Psoas muscle (tissue), 8 donors: ENCODE measurements around the gene LBR. TPM values are rescaled to one million over a fixed set of nuclear protein-coding genes. Genes with fewer than 3 reads are reported as not detected.

ENCODE experiments used
- ATAC-seq, 4 donors: fragments of 200-7000 bp; cut with Tn5 transposase; one replicate each; pipeline ENCODE4 v1.9.1; 2020; ENCODE audit warnings: moderate library complexity in 3 of 4, mild to moderate bottlenecking in 2 of 4
- DNase-seq, 2 donors: peaks; one replicate each; pipeline ENCODE4 v3.0.0-alpha.2; 2020
- H3K27ac ChIP-seq: fragments of 200-600 bp; one replicate; pipeline ENCODE4 v1.8.0; 2022
- H3K27me3 ChIP-seq, 3 donors: fragments of 200-600 bp in 1 of 3; one replicate each; pipeline versions ENCODE4 v1.6.1 to v1.8.0; 2013 to 2022; ENCODE audit warnings: low read length in 2 of 3, mild to moderate bottlenecking in 2 of 3, moderate library complexity in 1 of 3; ENCODE audit not compliant: insufficient read depth in 3 of 3
- H3K36me3 ChIP-seq, 2 donors: fragments of 200-600 bp in 1 of 2; one replicate each; pipeline versions ENCODE4 v1.6.1 to v1.8.0; 2013 to 2022; ENCODE audit warnings: low read depth in 1 of 2, mild to moderate bottlenecking in 1 of 2, moderate library complexity in 1 of 2; ENCODE audit not compliant: insufficient read depth in 1 of 2
- H3K4me1 ChIP-seq: fragments of 200-600 bp; one replicate; pipeline ENCODE4 v1.8.0; 2022
- H3K4me3 ChIP-seq: fragments of 200-600 bp; one replicate; pipeline ENCODE4 v1.8.0; 2022; ENCODE audit warnings: mild to moderate bottlenecking
- H3K9me3 ChIP-seq: fragments of 200-600 bp; one replicate; pipeline ENCODE4 v1.8.0; 2022
- WGBS, 3 donors: extraction: QIAGEN DNeasy Blood & Tissue Kit; methylation state at CpG; one replicate each; pipeline versions ENCODE4 v1.1.6 to v1.1.7; 2013; 5-methylcytosine and 5-hydroxymethylcytosine counted together
- intact Hi-C, 2 donors: fragments of 100-400 bp; cut with DNase I; formaldehyde crosslinking; loops; one replicate each; pipeline versions ENCODE4 v1.11.0 to v1.14.2; 2022
- polyA plus RNA-seq, 3 donors: library from polyadenylated mRNA; stranded (reverse); fragments of 200-250 nt; gene quantifications; one replicate each; pipeline ENCODE4 v1.2.3, GENCODE V29; 2013
- total RNA-seq, 4 donors: library from RNA; stranded (reverse); fragmentation: NEBNext Ultra II Directional in 2 of 4; extraction: Animal tissue kit (Norgen Biotek cat#: 25700) in 2 of 4; gene quantifications; one replicate each; pipeline versions ENCODE4 v1.2.1 to v1.2.4, GENCODE V29; 2021 to 2023
- TF ChIP-seq, protein P1 (sequence below): fragments of 200-600 bp; IDR thresholded peaks from one replicate; pipeline ENCODE4 v1.8.0; 2022; ENCODE audit warnings: antibody characterized with exemption
- donor health status: healthy with polysubstance abuse.
- donor health status: DM: no; HTN: no; CAD: no; lungs with moderate emphysema.
- donor health status: Bipolar disorder and iron deficiency.
- donor health status: healthy.
- donor health status: DM: yes; HTN: yes; CAD: no.
- donor health status: DM: no; HTN: no; CAD: no.
- donor health status: DM: no; HTN: no; CAD: no.
- donor health status: DM: yes; HTN: yes; CAD: no.

Gene LBR
- total and polyA plus RNA-seq, 7 donors: 6.8 to 22.8 (median 14.6) TPM

DNA sequence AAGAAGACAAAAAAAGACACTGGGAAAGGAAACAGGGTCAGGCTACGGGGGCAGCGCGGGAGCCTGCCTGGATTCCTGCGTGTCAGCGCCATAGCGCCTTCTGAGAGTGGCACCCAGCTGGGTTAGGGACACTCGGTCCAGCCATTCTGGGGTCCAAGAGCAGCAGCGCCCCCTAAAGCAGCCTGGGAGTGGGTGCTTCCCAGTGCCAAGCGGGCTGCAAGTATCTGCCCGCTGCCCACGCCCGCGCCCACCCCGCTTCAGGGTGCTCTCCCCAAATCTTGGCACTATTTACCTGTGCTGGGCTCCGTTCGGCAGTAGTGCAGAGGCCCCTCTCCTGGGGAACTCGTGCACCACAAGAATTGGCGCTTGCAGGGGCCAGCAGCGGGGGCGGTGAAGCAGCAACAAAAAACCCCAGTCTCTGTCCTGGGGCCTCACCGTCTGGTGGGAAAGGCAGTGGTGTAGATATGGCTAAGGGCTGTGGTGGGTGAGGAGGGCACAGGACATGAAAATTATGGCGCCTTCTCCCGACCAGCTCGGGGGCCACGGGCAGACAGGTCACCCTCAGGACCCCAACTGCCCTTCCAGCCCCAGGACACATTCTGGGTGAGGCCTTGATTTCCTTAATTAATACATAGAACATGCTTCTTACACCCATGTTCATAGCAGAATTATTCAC is 24.1 kb upstream of the LBR start:
- DNase-seq (no peak), ATAC-seq (no peak)
- Histone ChIP-seq H3K27me3 (no peaks in the 10 kb centered on the region), H3K9me3 (no peaks in the 10 kb centered on the region), H3K4me1 (no peaks in the 10 kb centered on the region), H3K4me3 (no peak overlapping the region), H3K36me3 (no peaks in the 10 kb centered on the region), H3K27ac (no peak overlapping the region)
- TF ChIP-seq, protein P1, sequence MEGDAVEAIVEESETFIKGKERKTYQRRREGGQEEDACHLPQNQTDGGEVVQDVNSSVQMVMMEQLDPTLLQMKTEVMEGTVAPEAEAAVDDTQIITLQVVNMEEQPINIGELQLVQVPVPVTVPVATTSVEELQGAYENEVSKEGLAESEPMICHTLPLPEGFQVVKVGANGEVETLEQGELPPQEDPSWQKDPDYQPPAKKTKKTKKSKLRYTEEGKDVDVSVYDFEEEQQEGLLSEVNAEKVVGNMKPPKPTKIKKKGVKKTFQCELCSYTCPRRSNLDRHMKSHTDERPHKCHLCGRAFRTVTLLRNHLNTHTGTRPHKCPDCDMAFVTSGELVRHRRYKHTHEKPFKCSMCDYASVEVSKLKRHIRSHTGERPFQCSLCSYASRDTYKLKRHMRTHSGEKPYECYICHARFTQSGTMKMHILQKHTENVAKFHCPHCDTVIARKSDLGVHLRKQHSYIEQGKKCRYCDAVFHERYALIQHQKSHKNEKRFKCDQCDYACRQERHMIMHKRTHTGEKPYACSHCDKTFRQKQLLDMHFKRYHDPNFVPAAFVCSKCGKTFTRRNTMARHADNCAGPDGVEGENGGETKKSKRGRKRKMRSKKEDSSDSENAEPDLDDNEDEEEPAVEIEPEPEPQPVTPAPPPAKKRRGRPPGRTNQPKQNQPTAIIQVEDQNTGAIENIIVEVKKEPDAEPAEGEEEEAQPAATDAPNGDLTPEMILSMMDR: no peak
- intact Hi-C loops: no loop called here
- 85 to 94% (median 88%) methylated on average over 25 of the region's 25 CpGs for WGBS, 3 donors

DNA sequence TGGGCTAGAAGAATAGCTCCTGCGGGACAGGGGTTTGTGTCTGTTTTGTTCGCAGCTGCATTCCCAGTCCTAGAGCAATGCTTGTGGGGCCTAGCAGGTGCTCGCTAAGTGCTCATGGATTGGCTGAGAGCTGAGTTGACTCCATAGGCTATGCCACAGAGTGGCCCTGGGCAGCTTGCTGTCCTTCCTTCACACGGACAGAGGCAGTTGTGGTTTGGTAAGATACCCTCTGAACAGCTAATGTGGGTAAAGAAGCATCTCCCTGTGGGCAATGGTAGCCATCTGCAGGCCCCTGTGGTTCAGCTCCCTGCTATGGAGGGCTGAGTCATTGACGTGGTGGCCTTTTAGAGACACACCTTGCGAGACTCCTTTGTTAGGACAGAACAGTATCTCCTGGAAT is 23.5 kb upstream of the LBR start:
- H3K27me3 ChIP-seq: no peaks in the 10 kb centered on the region
- H3K27ac ChIP-seq: no peak overlapping the region
- 78 to 92% (median 83%) methylated on average over 6 of the region's 6 CpGs for WGBS, 3 donors
- no peaks in the 10 kb centered on the region for H3K36me3 ChIP-seq
- no peak overlapping the region for H3K4me3 ChIP-seq
- no peaks in the 10 kb centered on the region for H3K4me1 ChIP-seq
- ATAC-seq (no peak), DNase-seq (no peak)
- TF ChIP-seq, protein P1: no peak
- H3K9me3 ChIP-seq: no peaks in the 10 kb centered on the region
- intact Hi-C loops: no loop called here

DNA sequence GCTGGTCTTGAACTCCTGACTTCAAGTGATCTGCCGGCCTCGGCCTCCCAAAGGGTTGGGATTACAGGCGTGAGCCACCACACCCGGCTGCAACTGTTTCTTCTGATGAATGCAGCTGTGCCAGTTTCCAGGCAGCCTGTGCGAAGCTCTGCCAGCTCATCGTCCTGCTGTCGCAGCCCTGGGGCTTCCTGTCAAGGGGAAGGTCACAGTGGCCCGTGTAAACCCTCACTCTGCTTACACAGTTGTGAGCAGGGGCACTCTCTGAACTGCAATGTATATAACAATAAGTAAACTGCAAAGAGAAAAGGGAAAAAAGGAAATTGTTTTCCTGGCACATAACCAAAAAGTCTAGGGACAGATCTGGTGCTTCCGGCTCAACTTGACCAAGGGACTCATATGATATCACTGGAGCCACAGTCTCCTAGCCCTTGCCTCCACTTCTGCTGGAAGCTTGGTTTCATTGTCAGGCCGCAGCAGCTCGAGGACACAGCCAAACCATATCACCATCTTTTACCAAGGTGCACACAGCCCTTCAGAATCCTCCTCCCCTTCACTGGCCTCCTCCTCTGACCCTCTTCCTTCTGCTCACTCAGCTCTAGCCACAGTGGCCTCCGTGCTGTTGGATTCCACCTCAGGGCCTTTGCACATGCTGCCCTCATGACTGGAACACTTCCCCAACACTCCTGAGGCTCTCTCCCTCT is 22.8 kb upstream of the LBR start:
- Histone ChIP-seq H3K27me3 (no peaks in the 10 kb centered on the region), H3K36me3 (no peaks in the 10 kb centered on the region), H3K4me3 (no peak overlapping the region), H3K9me3 (no peaks in the 10 kb centered on the region), H3K4me1 (peaks cover 4% of the 10 kb centered on the region), H3K27ac (no peak overlapping the region)
- DNase-seq (no peak), ATAC-seq (peak in 1 of 4 donors; percentile 14)
- intact Hi-C loops: no loop called here
- WGBS, 3 donors: 55 to 60% (median 57%) methylated on average over 12 of the region's 12 CpGs
- TF ChIP-seq, protein P1: no peak

DNA sequence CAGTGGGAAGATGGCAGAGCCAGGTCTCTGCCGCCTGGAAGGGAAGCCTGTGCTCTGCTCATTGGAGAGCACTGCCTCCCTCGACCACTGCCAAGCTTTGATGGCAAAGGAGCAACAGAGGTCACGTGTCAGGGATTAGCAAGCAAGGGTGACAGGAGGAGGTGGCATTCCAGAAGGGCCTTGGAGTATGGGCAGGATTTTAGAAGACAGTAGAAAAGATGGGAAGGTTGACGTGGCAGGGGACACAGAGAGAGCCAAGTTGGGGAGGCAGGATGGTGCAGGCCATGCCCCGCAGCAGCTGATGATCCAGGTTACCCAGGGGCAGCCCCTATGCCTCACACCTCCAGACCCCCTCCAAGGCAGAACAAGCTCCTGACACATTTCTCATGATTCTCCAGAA is 21.9 kb upstream of the LBR start:
- Histone ChIP-seq H3K4me3 (no peak overlapping the region), H3K9me3 (no peaks in the 10 kb centered on the region), H3K27ac (no peak overlapping the region), H3K27me3 (no peaks in the 10 kb centered on the region), H3K36me3 (no peaks in the 10 kb centered on the region), H3K4me1 (peaks cover 8% of the 10 kb centered on the region)
- TF ChIP-seq, protein P1: no peak
- ATAC-seq (no peak), DNase-seq (no peak)
- 81 to 92% (median 82%) methylated on average over 5 of the region's 5 CpGs for WGBS, 3 donors
- intact Hi-C loops: no loop called here
